Neural cell (in vitro differentiated cells): Measurements from ENCODE around the gene OTUD7B.

Source experiments
- EP300 ChIP-seq: fragments of 450-650 bp; conservative IDR thresholded peaks from 2 replicates; pipeline ENCODE4 v1.6.1; 2014; ENCODE audit warnings: antibody characterized with exemption, mild to moderate bottlenecking, moderate library complexity; ENCODE audit not compliant: poor library complexity, severe bottlenecking
- RAD21 ChIP-seq: fragments of 450-650 bp; conservative IDR thresholded peaks from 2 replicates; pipeline ENCODE4 v1.6.1; 2014; ENCODE audit warnings: antibody characterized with exemption, mild to moderate bottlenecking, moderate library complexity
- TF ChIP-seq, protein P1 (sequence below): IDR thresholded peaks from 2 replicates; pipeline ENCODE4 v1.6.1; 2012; ENCODE audit warnings: borderline replicate concordance
- TF ChIP-seq, protein P2 (sequence below): fragments of 450-650 bp; IDR thresholded peaks from 2 replicates; pipeline ENCODE4 v1.5.1; 2014; ENCODE audit warnings: antibody characterized with exemption, mild to moderate bottlenecking, moderate library complexity; ENCODE audit not compliant: poor library complexity, severe bottlenecking

DNA sequence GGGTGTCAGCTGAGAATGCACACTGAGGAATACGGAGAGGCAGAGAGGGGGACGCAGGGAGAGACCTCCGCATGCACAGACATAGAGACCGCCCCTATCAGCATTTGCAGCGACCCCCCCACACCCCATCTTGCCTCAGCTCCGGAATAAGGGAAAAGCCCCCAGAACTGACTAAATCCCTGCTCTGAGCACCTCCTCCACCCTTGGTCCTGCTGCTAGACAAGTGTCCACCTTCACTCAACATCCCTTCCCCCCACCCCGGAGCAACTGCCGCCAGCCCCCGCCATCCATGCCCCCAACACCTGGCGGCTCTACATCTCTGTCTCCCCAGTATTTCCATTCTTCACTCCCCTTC lies 93.7 kb downstream of the OTUD7B start:
- TF ChIP-seq, protein P1, sequence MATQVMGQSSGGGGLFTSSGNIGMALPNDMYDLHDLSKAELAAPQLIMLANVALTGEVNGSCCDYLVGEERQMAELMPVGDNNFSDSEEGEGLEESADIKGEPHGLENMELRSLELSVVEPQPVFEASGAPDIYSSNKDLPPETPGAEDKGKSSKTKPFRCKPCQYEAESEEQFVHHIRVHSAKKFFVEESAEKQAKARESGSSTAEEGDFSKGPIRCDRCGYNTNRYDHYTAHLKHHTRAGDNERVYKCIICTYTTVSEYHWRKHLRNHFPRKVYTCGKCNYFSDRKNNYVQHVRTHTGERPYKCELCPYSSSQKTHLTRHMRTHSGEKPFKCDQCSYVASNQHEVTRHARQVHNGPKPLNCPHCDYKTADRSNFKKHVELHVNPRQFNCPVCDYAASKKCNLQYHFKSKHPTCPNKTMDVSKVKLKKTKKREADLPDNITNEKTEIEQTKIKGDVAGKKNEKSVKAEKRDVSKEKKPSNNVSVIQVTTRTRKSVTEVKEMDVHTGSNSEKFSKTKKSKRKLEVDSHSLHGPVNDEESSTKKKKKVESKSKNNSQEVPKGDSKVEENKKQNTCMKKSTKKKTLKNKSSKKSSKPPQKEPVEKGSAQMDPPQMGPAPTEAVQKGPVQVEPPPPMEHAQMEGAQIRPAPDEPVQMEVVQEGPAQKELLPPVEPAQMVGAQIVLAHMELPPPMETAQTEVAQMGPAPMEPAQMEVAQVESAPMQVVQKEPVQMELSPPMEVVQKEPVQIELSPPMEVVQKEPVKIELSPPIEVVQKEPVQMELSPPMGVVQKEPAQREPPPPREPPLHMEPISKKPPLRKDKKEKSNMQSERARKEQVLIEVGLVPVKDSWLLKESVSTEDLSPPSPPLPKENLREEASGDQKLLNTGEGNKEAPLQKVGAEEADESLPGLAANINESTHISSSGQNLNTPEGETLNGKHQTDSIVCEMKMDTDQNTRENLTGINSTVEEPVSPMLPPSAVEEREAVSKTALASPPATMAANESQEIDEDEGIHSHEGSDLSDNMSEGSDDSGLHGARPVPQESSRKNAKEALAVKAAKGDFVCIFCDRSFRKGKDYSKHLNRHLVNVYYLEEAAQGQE, result no peak
- TF ChIP-seq, protein P2, sequence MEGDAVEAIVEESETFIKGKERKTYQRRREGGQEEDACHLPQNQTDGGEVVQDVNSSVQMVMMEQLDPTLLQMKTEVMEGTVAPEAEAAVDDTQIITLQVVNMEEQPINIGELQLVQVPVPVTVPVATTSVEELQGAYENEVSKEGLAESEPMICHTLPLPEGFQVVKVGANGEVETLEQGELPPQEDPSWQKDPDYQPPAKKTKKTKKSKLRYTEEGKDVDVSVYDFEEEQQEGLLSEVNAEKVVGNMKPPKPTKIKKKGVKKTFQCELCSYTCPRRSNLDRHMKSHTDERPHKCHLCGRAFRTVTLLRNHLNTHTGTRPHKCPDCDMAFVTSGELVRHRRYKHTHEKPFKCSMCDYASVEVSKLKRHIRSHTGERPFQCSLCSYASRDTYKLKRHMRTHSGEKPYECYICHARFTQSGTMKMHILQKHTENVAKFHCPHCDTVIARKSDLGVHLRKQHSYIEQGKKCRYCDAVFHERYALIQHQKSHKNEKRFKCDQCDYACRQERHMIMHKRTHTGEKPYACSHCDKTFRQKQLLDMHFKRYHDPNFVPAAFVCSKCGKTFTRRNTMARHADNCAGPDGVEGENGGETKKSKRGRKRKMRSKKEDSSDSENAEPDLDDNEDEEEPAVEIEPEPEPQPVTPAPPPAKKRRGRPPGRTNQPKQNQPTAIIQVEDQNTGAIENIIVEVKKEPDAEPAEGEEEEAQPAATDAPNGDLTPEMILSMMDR, result no peak
- TF ChIP-seq RAD21 (no peak), EP300 (no peak)
